Stimulated activated naive CD8-positive, alpha-beta T cell treated with anti-CD3 and anti-CD28 coated beads, Interleukin-15, amount 100 ng/mL, for 72 hours (primary cell): ENCODE measurements around the gene SPSB4.
"Not testable (repeated sequence)": the region's sequence is repeated elsewhere in the genome, so short reads cannot be mapped to it uniquely, and the experiment has no call there.

Experiments used
- ATAC-seq: fragments of 150-1000 bp; cut with Tn5 transposase; 2 replicates; pipeline ENCODE4 v1.10.0; 2021; ENCODE audit warnings: mild to moderate bottlenecking, moderate library complexity
- DNase-seq, 2 donors: peaks; one replicate each; pipeline ENCODE4 v3.0.0; 2021 to 2022
- H3K27ac Mint-ChIP-seq, 2 donors: one replicate each; pipeline ENCODE4 v1.8.0; 2022; ENCODE audit warnings: mild to moderate bottlenecking in 2 of 2, mixed read lengths in 2 of 2, moderate library complexity in 2 of 2
- H3K27me3 Mint-ChIP-seq: one replicate; pipeline ENCODE4 v1.8.0; 2022; ENCODE audit warnings: mixed read lengths
- H3K4me1 Mint-ChIP-seq: one replicate; pipeline ENCODE4 v1.8.0; 2022; ENCODE audit warnings: mild to moderate bottlenecking, mixed read lengths
- H3K4me3 Mint-ChIP-seq, 2 donors: one replicate each; pipeline ENCODE4 v1.8.0; 2022; ENCODE audit warnings: mild to moderate bottlenecking in 2 of 2, mixed read lengths in 2 of 2, moderate library complexity in 1 of 2
- H3K9me3 Mint-ChIP-seq, 2 donors: one replicate each; pipeline ENCODE4 v1.8.0; 2022; ENCODE audit warnings: mixed read lengths in 2 of 2

The SPSB4 gene

GRCh38 chr3:141111364-141112155, 60.4 kb downstream of the SPSB4 start:
- Mint-ChIP-seq H3K27me3 (peaks cover 7% of the 10 kb centered on the region), H3K27ac (no peak overlapping the region), H3K9me3 (peaks cover 0 to 7% of the 10 kb centered on the region in 2 donors), H3K4me3 (no peak overlapping the region), H3K4me1 (no peaks in the 10 kb centered on the region)
- ATAC-seq, result no peak
- DNase-seq, result no peak

GRCh38 chr3:141112686-141113297, 61.6 kb downstream of the SPSB4 start:
- H3K9me3 Mint-ChIP-seq, result peaks cover 0 to 7% of the 10 kb centered on the region in 2 donors
- H3K4me3 Mint-ChIP-seq, result no peak overlapping the region
- H3K27me3 Mint-ChIP-seq, result peaks cover 7% of the 10 kb centered on the region
- DNase-seq (no peak), ATAC-seq (no peak)
- no peaks in the 10 kb centered on the region for H3K4me1 Mint-ChIP-seq
- no peak overlapping the region for H3K27ac Mint-ChIP-seq

GRCh38 chr3:141113680-141114079, 62.5 kb downstream of the SPSB4 start:
- not testable (repeated sequence) for H3K27me3 Mint-ChIP-seq, H3K9me3 Mint-ChIP-seq, DNase-seq, ATAC-seq, H3K4me3 Mint-ChIP-seq, H3K4me1 Mint-ChIP-seq
- H3K27ac Mint-ChIP-seq, result peak overlapping the region in 1 of 2 donors; percentile 90

- Mint-ChIP-seq H3K27ac (no peak overlapping the region), H3K4me3 (no peak overlapping the region), H3K27me3 (peaks cover 12% of the 10 kb centered on the region), H3K4me1 (no peaks in the 10 kb centered on the region), H3K9me3 (peaks cover 0 to 7% of the 10 kb centered on the region in 2 donors)
- no peak for ATAC-seq
- DNase-seq, result no peak
These were observed 63.1 kb downstream of the SPSB4 start for GRCh38 chr3:141114179-141114745.

- Mint-ChIP-seq H3K4me3 (no peak overlapping the region), H3K27me3 (peaks cover 19% of the 10 kb centered on the region), H3K9me3 (peaks cover 0 to 5% of the 10 kb centered on the region in 2 donors), H3K27ac (no peak overlapping the region), H3K4me1 (no peaks in the 10 kb centered on the region)
- ATAC-seq, result no peak
- no peak for DNase-seq
These were observed 63.8 kb downstream of the SPSB4 start for GRCh38 chr3:141114816-141115460.

- no peak for DNase-seq
- ATAC-seq, result no peak
- peaks cover 22% of the 10 kb centered on the region for H3K27me3 Mint-ChIP-seq
- H3K4me3 Mint-ChIP-seq, result no peak overlapping the region
- no peaks in the 10 kb centered on the region for H3K4me1 Mint-ChIP-seq
- H3K9me3 Mint-ChIP-seq, result no peaks in the 10 kb centered on the region
- no peak overlapping the region for H3K27ac Mint-ChIP-seq
These were observed 64.8 kb downstream of the SPSB4 start for GRCh38 chr3:141115789-141116541.

GRCh38 chr3:141116721-141117120, 65.6 kb downstream of the SPSB4 start:
- no peak for ATAC-seq
- H3K27me3 Mint-ChIP-seq, result peaks cover 26% of the 10 kb centered on the region
- peaks cover 5 to 7% of the 10 kb centered on the region in 2 donors for H3K9me3 Mint-ChIP-seq
- no peak for DNase-seq
- H3K4me3 Mint-ChIP-seq, result no peak overlapping the region
- H3K4me1 Mint-ChIP-seq, result no peaks in the 10 kb centered on the region
- no peak overlapping the region for H3K27ac Mint-ChIP-seq

- H3K27me3 Mint-ChIP-seq, result peaks cover 32% of the 10 kb centered on the region
- not testable (repeated sequence) for H3K27ac Mint-ChIP-seq, DNase-seq, H3K9me3 Mint-ChIP-seq, H3K4me3 Mint-ChIP-seq, H3K4me1 Mint-ChIP-seq, ATAC-seq
These were observed 66.8 kb downstream of the SPSB4 start for GRCh38 chr3:141117982-141118381.

- no peaks in the 10 kb centered on the region for H3K4me1 Mint-ChIP-seq
- ATAC-seq, result no peak
- no peak overlapping the region for H3K27ac Mint-ChIP-seq
- DNase-seq, result no peak
- H3K4me3 Mint-ChIP-seq, result no peak overlapping the region
- peaks cover 5 to 8% of the 10 kb centered on the region in 2 donors for H3K9me3 Mint-ChIP-seq
- peaks cover 42% of the 10 kb centered on the region for H3K27me3 Mint-ChIP-seq
These were observed 71.4 kb downstream of the SPSB4 start for GRCh38 chr3:141122455-141123030.

- no peak overlapping the region for H3K4me3 Mint-ChIP-seq
- H3K4me1 Mint-ChIP-seq, result no peaks in the 10 kb centered on the region
- H3K27ac Mint-ChIP-seq, result no peak overlapping the region
- DNase-seq (no peak), ATAC-seq (no peak)
- H3K27me3 Mint-ChIP-seq, result peaks cover 41% of the 10 kb centered on the region
- H3K9me3 Mint-ChIP-seq, result peaks cover 5 to 8% of the 10 kb centered on the region in 2 donors
These were observed 72.7 kb downstream of the SPSB4 start for GRCh38 chr3:141123677-141124410.

GRCh38 chr3:141124715-141125114, 73.6 kb downstream of the SPSB4 start:
- ATAC-seq (no peak), DNase-seq (no peak)
- Mint-ChIP-seq H3K4me1 (no peaks in the 10 kb centered on the region), H3K27ac (no peak overlapping the region), H3K9me3 (peaks cover 5 to 8% of the 10 kb centered on the region in 2 donors), H3K4me3 (no peak overlapping the region), H3K27me3 (peaks cover 32% of the 10 kb centered on the region)

- Mint-ChIP-seq H3K27me3 (peaks cover 27% of the 10 kb centered on the region), H3K9me3 (peaks cover 5 to 8% of the 10 kb centered on the region in 2 donors), H3K4me1 (no peaks in the 10 kb centered on the region), H3K4me3 (no peak overlapping the region), H3K27ac (no peak overlapping the region)
- DNase-seq, result no peak
- ATAC-seq, result no peak
These were observed 74.2 kb downstream of the SPSB4 start for GRCh38 chr3:141125351-141125750.

GRCh38 chr3:141126661-141127343, 75.7 kb downstream of the SPSB4 start:
- Mint-ChIP-seq H3K27me3 (peaks cover 20% of the 10 kb centered on the region), H3K9me3 (peaks cover 0 to under 1% of the 10 kb centered on the region in 2 donors), H3K4me1 (no peaks in the 10 kb centered on the region), H3K4me3 (no peak overlapping the region), H3K27ac (no peak overlapping the region)
- DNase-seq (no peak), ATAC-seq (peak; percentile 13)
